DMS 273 (cell line): ENCODE data around the gene TBL2.
"Not testable (repeated sequence)": the region's sequence is repeated elsewhere in the genome, so short reads cannot be mapped to it uniquely, and the experiment has no call there.

Source experiments
- DNase-seq: peaks from one replicate; lab custom pipeline; 2025; ENCODE audit not compliant: unreplicated experiment; lab: John Stamatoyannopoulos, UW

The TBL2 gene

DNA sequence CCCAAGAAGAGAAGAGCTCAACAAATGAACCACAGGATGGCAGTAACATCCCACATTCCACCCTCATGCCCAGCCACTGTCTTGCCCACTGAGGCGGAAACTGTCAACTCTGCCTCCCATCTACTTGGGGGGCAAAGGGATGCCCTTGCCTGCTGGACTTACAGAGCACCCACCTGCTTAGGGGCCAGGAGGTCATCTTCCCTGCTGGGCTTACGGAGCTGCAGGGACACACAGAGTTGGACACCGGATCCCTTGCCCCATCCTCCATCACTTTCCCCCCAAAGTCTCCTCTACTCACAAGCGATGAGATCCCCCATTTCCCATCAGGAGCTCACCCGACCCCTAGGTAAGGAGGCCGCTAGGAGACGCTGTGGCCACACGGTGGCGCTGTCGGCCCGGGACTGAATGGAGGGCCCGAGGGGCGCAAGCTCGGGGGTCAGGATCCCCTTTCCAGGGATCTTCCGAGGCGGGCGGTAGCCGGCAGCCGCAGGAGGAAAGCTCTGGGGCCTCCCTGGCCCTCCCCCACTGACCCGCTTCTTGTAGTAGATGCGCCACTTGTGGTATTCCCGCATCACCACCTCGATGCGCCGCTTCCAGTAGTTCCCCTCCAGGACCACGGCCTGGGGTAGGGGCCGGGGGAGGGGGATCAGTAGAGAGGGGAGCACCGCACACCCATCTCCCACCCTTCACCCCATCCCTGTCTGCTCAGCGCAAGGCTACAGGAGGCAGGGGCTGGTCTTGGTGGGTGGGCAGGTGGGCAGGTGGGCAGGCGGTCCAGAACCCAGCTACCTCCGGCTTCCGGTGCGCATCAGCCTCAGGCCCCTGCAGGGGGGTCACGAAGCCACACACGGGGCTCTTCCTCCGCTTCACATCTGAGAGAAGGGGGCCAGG lies 28.7 kb upstream of the TBL2 start:
- peak; percentile 94 for DNase-seq

- DNase-seq, result no peak
These were observed 27.3 kb upstream of the TBL2 start for GRCh38 chr7:73605601-73606220.

DNA sequence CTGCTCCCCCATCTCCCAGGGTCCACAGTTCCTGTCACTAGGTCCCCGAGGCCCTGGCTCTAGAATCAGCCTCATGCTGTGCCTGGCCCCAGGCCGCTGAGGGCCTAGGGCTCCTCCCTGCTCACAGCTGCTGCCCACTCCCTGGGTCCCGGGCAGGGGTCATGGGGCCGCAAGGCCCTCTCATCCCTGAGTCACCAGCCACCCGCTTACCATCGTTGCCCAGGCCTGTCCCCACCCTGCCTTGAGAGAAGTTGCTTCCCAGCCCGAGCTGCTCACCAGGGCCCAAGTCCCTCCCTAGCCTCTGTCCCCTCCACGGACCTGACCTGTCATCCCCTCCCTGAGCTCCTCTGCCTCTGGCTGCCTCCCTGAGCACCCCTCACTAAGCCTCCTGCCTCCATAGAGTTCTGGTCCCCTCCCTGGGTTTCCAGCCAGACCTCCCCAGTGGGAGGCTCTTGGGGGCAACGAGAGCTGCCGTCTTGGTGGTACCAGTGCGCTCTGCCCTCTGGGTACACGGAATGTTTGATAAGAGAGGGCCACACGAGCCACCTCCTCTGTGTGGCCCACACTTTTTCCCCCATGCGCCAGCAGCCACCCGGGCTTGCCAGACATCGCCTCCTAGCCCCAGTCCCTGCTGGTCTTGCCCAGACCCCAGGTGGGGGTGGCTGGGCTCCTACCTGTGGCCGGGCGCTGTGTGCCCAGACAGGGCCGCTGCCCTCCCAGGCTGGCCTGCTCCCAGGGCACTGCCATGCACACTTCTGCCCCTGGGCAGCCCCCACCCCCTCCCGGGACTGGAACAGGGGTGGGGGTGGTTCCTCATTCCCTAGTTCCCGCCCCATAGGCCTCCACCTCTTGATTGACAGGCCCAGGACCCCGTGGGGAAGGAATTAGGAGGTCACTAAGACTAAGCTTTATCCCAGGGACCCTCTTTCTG lies 24.6 kb upstream of the TBL2 start:
- DNase-seq, result peak; percentile 55

DNA sequence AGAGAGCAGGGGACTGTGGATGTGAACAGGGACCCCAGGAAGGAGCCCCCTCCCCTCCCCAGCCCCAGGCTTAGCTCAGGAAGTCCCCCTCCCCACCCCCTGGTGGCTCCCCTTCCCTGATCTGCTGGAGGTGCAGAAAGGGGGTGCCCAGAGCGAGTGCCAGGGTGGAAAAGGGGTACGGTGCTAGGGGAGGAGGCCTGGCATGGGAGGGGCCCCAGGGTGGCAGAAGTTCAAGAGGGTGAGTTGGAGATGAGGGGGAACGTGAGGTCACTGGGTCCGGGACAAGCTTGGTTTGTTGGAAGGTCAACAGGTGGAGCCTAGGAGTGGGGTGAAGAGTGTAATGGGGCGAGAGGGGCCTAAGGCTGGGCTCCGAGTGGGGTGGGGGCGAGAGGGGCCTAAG lies 21.5 kb upstream of the TBL2 start:
- DNase-seq, result no peak

GRCh38 chr7:73599151-73599882 lies 20.9 kb upstream of the TBL2 start:
- DNase-seq, result no peak

DNA sequence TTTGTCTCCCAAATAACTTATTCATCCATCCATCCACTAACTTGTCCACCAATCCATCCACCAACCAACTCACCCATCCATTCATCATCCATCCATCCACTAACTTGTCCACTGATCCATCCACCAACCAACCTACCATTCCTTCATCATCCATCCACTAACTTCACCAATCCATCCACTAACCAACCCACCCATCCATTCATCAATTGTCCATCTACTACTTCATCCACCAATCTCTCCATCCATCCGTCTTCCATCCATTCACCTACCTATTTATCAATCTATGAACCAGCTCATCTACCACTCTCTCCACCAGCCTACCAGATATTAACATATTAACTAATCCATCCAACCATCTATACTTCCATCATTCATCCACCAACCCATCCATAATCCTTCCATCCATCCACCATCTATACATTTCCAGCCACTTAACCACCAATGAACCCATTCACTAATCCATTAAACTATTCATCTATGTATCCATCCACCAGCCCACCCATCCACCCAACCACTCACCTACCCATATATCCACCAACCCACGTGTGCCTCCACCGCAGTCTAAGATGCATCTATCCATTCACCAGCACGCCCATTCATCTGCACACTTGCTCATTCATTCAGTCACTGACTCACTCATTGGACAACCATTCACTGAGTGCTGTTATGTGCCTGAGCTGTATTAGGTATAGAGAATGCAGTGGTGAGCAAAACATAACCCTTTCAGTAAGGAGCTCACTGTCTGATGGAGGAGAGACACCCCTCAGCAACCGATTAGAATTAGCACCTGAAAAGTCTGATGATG lies 19.8 kb upstream of the TBL2 start:
- no peak for DNase-seq

- DNase-seq, result no peak
These were observed 18.0 kb upstream of the TBL2 start for GRCh38 chr7:73596191-73597065.

DNA sequence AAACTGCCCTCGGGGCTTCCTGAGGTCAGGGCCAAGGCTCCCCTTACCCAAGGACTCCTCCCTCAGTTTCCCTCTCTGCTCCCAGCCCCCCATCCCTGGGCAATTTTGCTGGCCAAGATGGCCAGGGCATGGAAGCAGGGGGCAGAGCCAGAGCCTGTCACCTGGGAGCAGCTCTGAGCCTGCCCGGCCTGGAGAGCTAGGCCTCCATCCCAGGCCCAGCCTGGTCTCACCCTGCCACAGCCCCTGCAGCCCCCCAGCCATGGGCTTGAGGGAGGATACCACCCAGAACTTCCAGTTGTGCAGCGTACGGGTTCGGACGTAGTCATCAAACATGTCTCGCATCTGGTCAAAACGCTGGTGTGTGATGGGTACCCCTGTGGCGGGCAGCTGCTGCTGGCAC lies 17.0 kb upstream of the TBL2 start:
- no peak for DNase-seq

DNA sequence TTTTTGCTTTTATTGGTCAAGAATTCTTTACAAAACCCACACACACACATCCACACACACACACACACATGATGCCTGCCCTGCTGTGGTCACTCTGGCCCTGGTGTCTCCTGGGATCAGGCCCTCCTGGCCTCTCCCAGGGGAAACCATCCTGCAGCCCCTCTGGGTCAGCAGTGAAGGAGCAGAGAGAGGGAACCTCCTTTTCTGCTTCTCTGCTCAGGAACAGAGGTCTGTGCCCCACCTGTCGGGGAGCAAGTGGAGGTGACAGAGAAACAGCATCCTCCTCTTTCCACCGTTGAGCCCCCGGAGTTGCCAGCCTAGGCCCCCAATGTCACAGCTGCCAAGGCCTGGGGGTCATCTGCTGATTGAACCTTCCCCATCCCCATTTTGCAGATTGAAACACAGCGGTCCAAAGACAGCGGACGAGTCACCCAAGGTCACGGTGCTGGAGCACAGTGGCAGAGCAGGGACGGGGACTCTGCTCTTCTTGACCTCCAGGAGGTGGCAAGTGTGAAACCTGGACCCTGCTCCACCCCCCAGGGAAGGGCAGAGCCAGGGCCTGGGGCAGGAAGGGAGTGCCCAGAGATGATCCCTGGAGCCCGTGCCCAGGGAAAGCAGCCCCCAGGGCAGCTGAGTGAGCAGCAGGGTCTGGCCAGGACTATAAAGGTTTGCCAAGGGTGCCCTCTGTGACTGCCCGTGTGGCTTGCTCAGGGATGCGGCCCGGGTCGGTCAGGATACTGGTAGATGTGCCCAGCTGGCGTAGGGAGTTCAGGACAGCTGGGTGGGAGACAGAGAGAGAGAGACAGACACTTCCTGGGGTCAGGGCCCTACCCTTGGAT lies 15.0 kb upstream of the TBL2 start:
- DNase-seq, result no peak

DNA sequence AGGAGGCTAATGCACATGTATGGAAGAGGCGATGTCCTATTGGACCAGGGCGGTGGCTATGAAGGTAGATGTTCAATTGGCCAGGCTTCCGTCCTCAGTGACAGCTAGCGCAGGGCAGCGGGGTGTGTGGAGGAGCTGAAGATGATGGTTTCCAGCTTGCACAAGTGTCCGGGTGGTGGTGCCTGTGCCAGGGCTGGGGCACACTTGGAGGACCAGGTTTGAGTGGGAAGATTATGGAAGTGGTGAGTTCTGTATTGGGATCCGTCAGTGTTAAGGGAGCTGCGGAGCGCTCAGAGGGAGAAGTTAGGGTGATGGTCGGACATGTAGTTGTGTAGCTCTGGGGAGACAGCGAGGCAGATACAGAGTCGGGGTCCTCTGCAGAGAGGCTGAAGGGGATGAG lies 8.5 kb upstream of the TBL2 start:
- no peak for DNase-seq

- DNase-seq, result no peak
These were observed 6.8 kb upstream of the TBL2 start for GRCh38 chr7:73585196-73585595.

DNA sequence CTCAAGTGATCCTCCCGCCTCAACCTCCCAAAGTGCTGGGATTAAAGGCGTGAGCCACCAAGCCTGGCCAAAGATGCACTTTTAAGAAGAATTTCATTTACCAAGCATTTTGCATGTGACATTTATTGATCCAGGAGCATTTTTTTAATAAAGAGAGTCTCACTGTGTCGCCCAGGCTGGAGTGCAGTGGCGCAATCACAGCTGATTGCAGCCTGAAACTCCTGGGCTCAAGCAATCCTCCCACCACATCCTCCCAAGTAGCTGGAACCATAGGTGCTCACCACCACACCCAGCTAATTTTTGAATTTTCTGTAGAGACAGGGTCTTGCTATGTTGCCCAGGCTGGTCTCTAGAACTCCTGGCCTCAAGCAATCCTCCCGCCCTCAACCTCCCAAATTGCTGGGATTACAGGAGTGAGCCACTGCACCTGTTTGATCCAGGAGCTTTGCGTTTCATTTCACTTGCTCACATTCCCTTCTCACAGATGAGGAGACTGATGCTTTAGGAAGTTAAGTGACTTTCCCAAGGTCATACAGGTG lies 4.4 kb upstream of the TBL2 start:
- no peak for DNase-seq

GRCh38 chr7:73581006-73581405 lies 2.6 kb upstream of the TBL2 start:
- DNase-seq, result not testable (repeated sequence)

DNA sequence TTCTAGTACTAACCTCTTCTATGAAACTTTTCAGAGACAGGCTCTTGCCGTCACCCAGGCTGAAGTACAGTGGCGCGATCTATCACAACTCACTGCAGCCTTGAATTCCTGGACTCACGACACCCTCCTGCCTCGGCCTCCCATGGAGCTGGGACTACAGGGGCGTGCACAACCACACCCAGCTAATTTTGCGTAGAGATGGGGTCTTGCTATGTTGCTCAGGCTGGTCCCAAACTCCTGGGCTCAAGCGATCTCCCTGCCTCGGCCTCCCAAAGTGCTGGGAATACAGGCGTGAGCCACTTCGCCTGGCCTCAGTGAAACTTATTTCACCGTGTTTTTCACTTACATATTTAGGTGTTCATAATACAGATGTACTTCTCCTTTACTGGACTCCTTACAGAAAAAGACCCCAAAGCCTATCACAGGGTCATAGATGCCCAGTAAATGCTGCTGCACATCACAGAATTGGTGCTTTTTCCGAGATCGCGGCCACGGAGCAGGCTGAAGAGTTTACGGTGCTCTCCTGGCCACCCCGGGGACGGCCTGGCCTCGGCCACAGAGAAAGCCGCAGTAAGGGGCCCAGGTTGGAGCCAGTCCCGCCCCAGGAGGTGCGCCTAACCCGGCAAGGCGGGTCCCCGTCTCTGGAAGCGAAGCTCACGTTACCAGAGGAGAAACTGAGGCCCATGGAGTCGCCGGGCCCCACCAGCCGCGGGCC lies 595 bp downstream of the TBL2 start:
- DNase-seq, result no peak

GRCh38 chr7:73573791-73574190 lies 4.6 kb downstream of the TBL2 start:
- no peak for DNase-seq

GRCh38 chr7:73573276-73573675 lies 5.1 kb downstream of the TBL2 start:
- DNase-seq, result no peak

- no peak for DNase-seq
These were observed 5.6 kb downstream of the TBL2 start for GRCh38 chr7:73572767-73573186.
